Gastroesophageal sphincter (tissue), 4 donors: ENCODE measurements around the gene NFAM1. TPM values are rescaled to one million over a fixed set of nuclear protein-coding genes. Genes with fewer than 3 reads are reported as not detected.

Experiments
- ATAC-seq: fragments of 150-250 bp; one replicate; pipeline ENCODE4 v1.9.1; 2016; ENCODE audit warnings: mild to moderate bottlenecking, moderate library complexity
- H3K27ac ChIP-seq, 4 donors: fragments of 200-600 bp; sonication (generic) in 3 of 4; 1 replicate in 3 of 4; 2 replicates in 1 of 4; pipeline ENCODE4 v1.5.1; 2016 to 2019
- H3K27me3 ChIP-seq: fragments of 200-600 bp; sonication (generic); one replicate; pipeline ENCODE4 v1.5.1; 2019
- H3K36me3 ChIP-seq, 2 donors: fragments of 200-600 bp; sonication (generic); one replicate each; pipeline ENCODE4 v1.5.1; 2019; ENCODE audit warnings: control low read depth in 1 of 2
- H3K4me1 ChIP-seq, 3 donors: fragments of 200-600 bp; sonication (generic); 1 replicate in 2 of 3; 2 replicates in 1 of 3; pipeline ENCODE4 v1.5.1; 2016 to 2019; ENCODE audit warnings: control low read depth in 2 of 3
- H3K4me3 ChIP-seq, 2 donors: fragments of 200-600 bp; sonication (generic); one replicate each; pipeline ENCODE4 v1.5.1; 2019; ENCODE audit warnings: mild to moderate bottlenecking in 1 of 2, moderate library complexity in 1 of 2
- H3K9me3 ChIP-seq, 3 donors: fragments of 200-600 bp; sonication (generic); one replicate each; pipeline ENCODE4 v1.5.1; 2017 to 2019; ENCODE audit warnings: control low read depth in 2 of 3
- EP300 ChIP-seq: sonication (generic); formaldehyde crosslinking; IDR thresholded peaks from one replicate; pipeline ENCODE4 v1.6.1; 2017; ENCODE audit warnings: antibody characterized with exemption, mild to moderate bottlenecking
- POLR2A ChIP-seq, 2 donors: fragments of 450-650 bp; IDR thresholded peaks; one replicate each; pipeline ENCODE4 v1.6.1; 2017; ENCODE audit warnings: antibody characterized with exemption in 2 of 2, mild to moderate bottlenecking in 2 of 2, moderate library complexity in 1 of 2
- POLR2AphosphoS5 ChIP-seq: sonication (generic); formaldehyde crosslinking; IDR thresholded peaks from one replicate; pipeline ENCODE4 v1.6.1; 2017; ENCODE audit warnings: antibody characterized with exemption
- WGBS, 2 donors: methylation state at CpG; one replicate each; pipeline ENCODE4 v1.1.5; 2018; ENCODE audit warnings: low coverage in 1 of 2; 5-methylcytosine and 5-hydroxymethylcytosine counted together
- total RNA-seq, 4 donors: library from RNA; depleted of rRNA; stranded (reverse); fragments of >200 nt; gene quantifications; one replicate each; pipeline ENCODE4 v1.1.0, GENCODE V29; 2016
- TF ChIP-seq, protein P1 (sequence below), 4 experiments: fragments of 200-600 bp in 2 of 4; fragments of 450-650 bp in 2 of 4; sonication (generic) in 1 of 4; IDR thresholded peaks; one replicate each; pipeline ENCODE4 v1.5.1; 2017 to 2019; ENCODE audit warnings: antibody characterized with exemption in 4 of 4, mild to moderate bottlenecking in 2 of 4, moderate library complexity in 2 of 4

NFAM1 gene
- total RNA-seq, 4 donors from 2014 or later = 1.2 to 3.4 (median 2.7) TPM

GRCh38 chr22:42459287-42460063 is 27.3 kb upstream of the NFAM1 start:
- 15 to 16% methylated on average over 12 to 20 of the region's 21 CpGs for WGBS, 2 donors
- TF ChIP-seq EP300 = no peak
- no peak for TF ChIP-seq POLR2A (IDR thresholded peaks at IDR 0.05)
- TF ChIP-seq, protein P1, sequence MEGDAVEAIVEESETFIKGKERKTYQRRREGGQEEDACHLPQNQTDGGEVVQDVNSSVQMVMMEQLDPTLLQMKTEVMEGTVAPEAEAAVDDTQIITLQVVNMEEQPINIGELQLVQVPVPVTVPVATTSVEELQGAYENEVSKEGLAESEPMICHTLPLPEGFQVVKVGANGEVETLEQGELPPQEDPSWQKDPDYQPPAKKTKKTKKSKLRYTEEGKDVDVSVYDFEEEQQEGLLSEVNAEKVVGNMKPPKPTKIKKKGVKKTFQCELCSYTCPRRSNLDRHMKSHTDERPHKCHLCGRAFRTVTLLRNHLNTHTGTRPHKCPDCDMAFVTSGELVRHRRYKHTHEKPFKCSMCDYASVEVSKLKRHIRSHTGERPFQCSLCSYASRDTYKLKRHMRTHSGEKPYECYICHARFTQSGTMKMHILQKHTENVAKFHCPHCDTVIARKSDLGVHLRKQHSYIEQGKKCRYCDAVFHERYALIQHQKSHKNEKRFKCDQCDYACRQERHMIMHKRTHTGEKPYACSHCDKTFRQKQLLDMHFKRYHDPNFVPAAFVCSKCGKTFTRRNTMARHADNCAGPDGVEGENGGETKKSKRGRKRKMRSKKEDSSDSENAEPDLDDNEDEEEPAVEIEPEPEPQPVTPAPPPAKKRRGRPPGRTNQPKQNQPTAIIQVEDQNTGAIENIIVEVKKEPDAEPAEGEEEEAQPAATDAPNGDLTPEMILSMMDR (IDR thresholded peaks at IDR 0.05) = no peak
- TF ChIP-seq POLR2AphosphoS5 = no peak
- no peak for ATAC-seq
- peaks cover 64% of the 10 kb centered on the region for H3K27me3 ChIP-seq
- H3K4me3 ChIP-seq = no peak overlapping the region
- no peak overlapping the region for H3K27ac ChIP-seq
- no peaks in the 10 kb centered on the region for H3K9me3 ChIP-seq
- H3K4me1 ChIP-seq = no peaks in the 10 kb centered on the region
- no peaks in the 10 kb centered on the region for H3K36me3 ChIP-seq

- Histone ChIP-seq H3K27ac (no peak overlapping the region), H3K36me3 (no peaks in the 10 kb centered on the region), H3K4me3 (no peak overlapping the region), H3K9me3 (no peaks in the 10 kb centered on the region), H3K27me3 (peaks cover 28% of the 10 kb centered on the region), H3K4me1 (no peaks in the 10 kb centered on the region)
- ATAC-seq = no peak
- no peak for TF ChIP-seq EP300
- TF ChIP-seq POLR2A (IDR thresholded peaks at IDR 0.05) = no peak
- TF ChIP-seq POLR2AphosphoS5 = no peak
- TF ChIP-seq, protein P1 (IDR thresholded peaks at IDR 0.05) = no peak
- WGBS, 2 donors = 60% methylated on average over 1 of the region's 6 CpGs; no CpG with 5 or more reads in 1 of the 2 donors
Measured at GRCh38 chr22:42452916-42453315, 20.7 kb upstream of the NFAM1 start.

- Histone ChIP-seq H3K27ac (no peak overlapping the region), H3K4me3 (no peak overlapping the region), H3K27me3 (peaks cover 23% of the 10 kb centered on the region), H3K36me3 (no peaks in the 10 kb centered on the region), H3K4me1 (no peaks in the 10 kb centered on the region), H3K9me3 (no peaks in the 10 kb centered on the region)
- no peak for TF ChIP-seq POLR2A (IDR thresholded peaks at IDR 0.05)
- TF ChIP-seq, protein P1 (IDR thresholded peaks at IDR 0.05) = no peak
- no peak for TF ChIP-seq POLR2AphosphoS5
- TF ChIP-seq EP300 = no peak
- ATAC-seq = no peak
- 91% methylated on average over 3 of the region's 11 CpGs; no CpG with 5 or more reads in 1 of the 2 donors for WGBS, 2 donors
Measured at GRCh38 chr22:42452456-42452855, 20.3 kb upstream of the NFAM1 start.

GRCh38 chr22:42451499-42452145 is 19.4 kb upstream of the NFAM1 start:
- no peak for ATAC-seq
- Histone ChIP-seq H3K36me3 (no peaks in the 10 kb centered on the region), H3K4me3 (no peak overlapping the region), H3K4me1 (no peaks in the 10 kb centered on the region), H3K27ac (no peak overlapping the region), H3K27me3 (peaks cover 20% of the 10 kb centered on the region), H3K9me3 (no peaks in the 10 kb centered on the region)
- 69 to 73% methylated on average over 3 to 8 of the region's 11 CpGs for WGBS, 2 donors
- no peak for TF ChIP-seq POLR2A (IDR thresholded peaks at IDR 0.05)
- TF ChIP-seq EP300 = no peak
- TF ChIP-seq, protein P1 (IDR thresholded peaks at IDR 0.05) = no peak
- no peak for TF ChIP-seq POLR2AphosphoS5

GRCh38 chr22:42450862-42451261 is 18.7 kb upstream of the NFAM1 start:
- H3K4me3 ChIP-seq = no peak overlapping the region
- H3K36me3 ChIP-seq = no peaks in the 10 kb centered on the region
- H3K27me3 ChIP-seq = peaks cover 20% of the 10 kb centered on the region
- TF ChIP-seq POLR2A (IDR thresholded peaks at IDR 0.05) (no peak), POLR2AphosphoS5 (no peak), EP300 (no peak)
- TF ChIP-seq, protein P1 (IDR thresholded peaks at IDR 0.05) = no peak
- no peak overlapping the region for H3K27ac ChIP-seq
- no peaks in the 10 kb centered on the region for H3K9me3 ChIP-seq
- WGBS, 2 donors = 79 to 88% methylated on average over 5 of the region's 6 CpGs
- ATAC-seq = no peak
- no peaks in the 10 kb centered on the region for H3K4me1 ChIP-seq
